ENCODE results near the gene CSMD2. TPM values are rescaled to one million over a fixed set of nuclear protein-coding genes. Genes with fewer than 3 reads are reported as not detected.
A peak's percentile ranks its signal among the peaks of the same experiment; 100 is the strongest.

CSMD2 gene
- total and polyA plus RNA-seq, 7 donors, result under 0.01 to 0.83 (median 0.16) TPM

- Histone ChIP-seq H3K36me3 (no peaks in the 10 kb centered on the region), H3K27me3 (peaks cover 24 to 87% (median 75%) of the 10 kb centered on the region in 3 donors), H3K9me3 (no peaks in the 10 kb centered on the region), H3K4me3 (peak overlapping the region; percentile 12 to 50 (median 44)), H3K4me1 (peaks cover 0 to 46% (median 44%) of the 10 kb centered on the region in 4 donors), H3K27ac (no peak overlapping the region)
- intact Hi-C loops (cut with DNase I), result loop anchor here (2.0 kb wide), 1 partner anchor 531 kb away; no protein-coding TSS in a partner anchor
- DNase-seq, result no peak
- WGBS, 2 donors, result 1 to 5% methylated on average over 75 of the region's 75 CpGs
- TF ChIP-seq EP300 (IDR thresholded peaks at IDR 0.05) (no peak), POLR2AphosphoS5 (IDR thresholded peaks at IDR 0.05) (no peak), POLR2A (IDR thresholded peaks at IDR 0.05) (no peak), CTCF (IDR thresholded peaks at IDR 0.05) (no peak)
Observed at GRCh38 chr1:34163792-34164731, 968 bp downstream of the CSMD2 start.

- Histone ChIP-seq H3K4me3 (peak overlapping the region; percentile 12 to 50 (median 44)), H3K27ac (no peak overlapping the region), H3K9me3 (no peaks in the 10 kb centered on the region), H3K27me3 (peaks cover 24 to 77% (median 67%) of the 10 kb centered on the region in 3 donors), H3K4me1 (peaks cover 0 to 46% (median 44%) of the 10 kb centered on the region in 4 donors), H3K36me3 (no peaks in the 10 kb centered on the region)
- TF ChIP-seq POLR2A (IDR thresholded peaks at IDR 0.05), result no peak
- peak; percentile 34 to 58 (median 44) for TF ChIP-seq CTCF (IDR thresholded peaks at IDR 0.05)
- DNase-seq, result peak; percentile 79
- 3 to 6% methylated on average over 46 of the region's 46 CpGs for WGBS, 2 donors
- intact Hi-C loops (cut with DNase I), result loop anchor here (2.0 kb wide), 1 partner anchor 530 kb away; no protein-coding TSS in a partner anchor
Observed at GRCh38 chr1:34162852-34163766, 1.9 kb downstream of the CSMD2 start.

- no peak overlapping the region for H3K27ac ChIP-seq
- no peak for TF ChIP-seq POLR2AphosphoS5 (IDR thresholded peaks at IDR 0.05)
- TF ChIP-seq EP300 (IDR thresholded peaks at IDR 0.05), result no peak
- TF ChIP-seq POLR2A (IDR thresholded peaks at IDR 0.05), result no peak
- no peak for TF ChIP-seq CTCF (IDR thresholded peaks at IDR 0.05)
- intact Hi-C loops (cut with DNase I), result no loop called here
- no peak overlapping the region for H3K4me3 ChIP-seq
- no peaks in the 10 kb centered on the region for H3K4me1 ChIP-seq
- 42 to 66% methylated on average over 3 of the region's 3 CpGs for WGBS, 2 donors
- no peaks in the 10 kb centered on the region for H3K36me3 ChIP-seq
- peaks cover 0 to 18% (median 12%) of the 10 kb centered on the region in 3 donors for H3K27me3 ChIP-seq
- H3K9me3 ChIP-seq, result no peaks in the 10 kb centered on the region
- DNase-seq, result no peak
Observed at GRCh38 chr1:34156739-34157138, 8.3 kb downstream of the CSMD2 start.

GRCh38 chr1:34155860-34156259 is 9.2 kb downstream of the CSMD2 start:
- WGBS, 2 donors, result 71 to 72% methylated on average over 2 of the region's 2 CpGs

More at GRCh38 chr1:34155860-34156259, 9.2 kb downstream of the CSMD2 start:
- intact Hi-C loops (cut with DNase I), result no loop called here
- Histone ChIP-seq H3K4me1 (no peaks in the 10 kb centered on the region), H3K4me3 (no peak overlapping the region), H3K27ac (no peak overlapping the region), H3K9me3 (no peaks in the 10 kb centered on the region), H3K27me3 (peaks cover 0 to 18% (median 12%) of the 10 kb centered on the region in 3 donors), H3K36me3 (no peaks in the 10 kb centered on the region)
- TF ChIP-seq CTCF (IDR thresholded peaks at IDR 0.05) (no peak), POLR2AphosphoS5 (IDR thresholded peaks at IDR 0.05) (no peak), POLR2A (IDR thresholded peaks at IDR 0.05) (no peak), EP300 (IDR thresholded peaks at IDR 0.05) (no peak)
- no peak for DNase-seq

Data from sigmoid colon (tissue), 7 donors.